Choroid plexus epithelial cell (primary cell): Measurements from ENCODE around the gene OSBPL5.

Source experiments
- DNase-seq: peaks from one replicate; pipeline ENCODE4 v3.0.0-alpha.2; 2010; ENCODE audit warnings: low read depth
- H3K4me3 ChIP-seq: 2 replicates; pipeline ENCODE4 v1.5.1; 2011; ENCODE audit warnings: low read depth, mild to moderate bottlenecking, control low read depth, low read length, moderate library complexity
- CTCF ChIP-seq: conservative IDR thresholded peaks from 2 replicates; pipeline ENCODE4 v1.5.1; 2011; ENCODE audit warnings: low read depth, mild to moderate bottlenecking, control low read depth, inconsistent platforms, low read length, moderate library complexity

The OSBPL5 gene

GRCh38 chr11:3201677-3202181 lies 36.6 kb upstream of the OSBPL5 start:
- DNase-seq = no peak
- H3K4me3 ChIP-seq = no peak overlapping the region

GRCh38 chr11:3201112-3201581 lies 36.0 kb upstream of the OSBPL5 start:
- H3K4me3 ChIP-seq = no peak overlapping the region
- no peak for DNase-seq
- no peak for TF ChIP-seq CTCF

More at GRCh38 chr11:3201677-3202181, 36.6 kb upstream of the OSBPL5 start:
- TF ChIP-seq CTCF = no peak

- DNase-seq = no peak
- no peak overlapping the region for H3K4me3 ChIP-seq
- no peak for TF ChIP-seq CTCF
These were observed 35.4 kb upstream of the OSBPL5 start for GRCh38 chr11:3200388-3201111.

- no peak overlapping the region for H3K4me3 ChIP-seq
- DNase-seq = no peak
- TF ChIP-seq CTCF = no peak
These were observed 34.6 kb upstream of the OSBPL5 start for GRCh38 chr11:3199537-3200295.

DNA sequence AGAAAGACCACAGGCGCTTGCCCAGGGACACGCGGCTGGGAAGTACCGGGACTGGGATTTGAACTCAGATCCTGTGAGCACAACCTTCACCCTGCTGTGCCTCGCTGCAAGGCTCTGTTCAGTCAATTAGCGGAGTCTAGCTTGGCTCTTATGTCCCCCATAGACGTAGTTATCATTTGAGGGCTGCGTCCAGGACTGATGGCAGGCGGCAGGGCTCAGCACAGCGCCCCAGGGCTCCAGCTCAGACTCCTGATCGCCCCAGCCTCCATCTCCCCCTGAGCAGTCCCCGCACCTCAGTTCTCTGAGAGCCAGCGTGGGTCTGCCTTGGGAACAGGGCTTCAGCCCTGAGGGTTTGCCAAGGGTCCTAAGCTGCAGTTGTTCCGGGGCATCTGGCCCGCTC lies 33.7 kb upstream of the OSBPL5 start:
- no peak for DNase-seq
- no peak overlapping the region for H3K4me3 ChIP-seq
- no peak for TF ChIP-seq CTCF

DNA sequence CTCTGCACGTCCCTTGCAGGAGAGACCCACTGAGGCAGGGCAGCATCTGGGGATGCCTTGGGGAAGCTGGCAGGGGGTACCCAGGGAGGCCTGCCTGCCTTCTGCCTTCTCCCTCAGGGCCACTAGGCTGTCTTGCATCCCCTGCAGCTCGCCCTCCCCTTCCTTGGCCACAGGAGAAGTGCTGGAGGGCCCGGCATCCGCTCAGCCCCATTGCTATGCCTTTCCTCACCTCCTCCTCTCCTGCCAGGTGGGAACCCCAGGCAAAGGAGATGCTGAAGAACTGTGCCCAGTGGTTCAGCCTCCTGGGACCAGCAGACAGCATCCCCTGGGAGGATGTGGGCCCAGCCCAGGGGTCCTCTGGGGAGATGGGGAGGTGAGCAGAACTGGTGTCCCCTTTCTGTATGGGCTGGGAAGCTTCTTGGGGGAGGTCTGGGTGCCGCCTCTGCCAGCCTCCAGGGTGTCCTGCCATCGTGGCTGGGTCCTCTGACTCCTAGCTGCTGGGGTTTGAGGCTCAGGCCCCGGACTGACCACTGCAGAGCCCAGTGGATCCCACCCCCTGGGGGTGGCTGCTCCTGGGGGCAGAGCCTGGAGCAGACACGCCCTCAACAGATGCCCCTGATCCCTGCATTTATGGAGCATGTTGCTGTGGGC lies 32.9 kb upstream of the OSBPL5 start:
- DNase-seq = no peak
- no peak overlapping the region for H3K4me3 ChIP-seq
- no peak for TF ChIP-seq CTCF
